SK-N-SH treated with all-trans-retinoic acid at 6 μM for 48 hours (cell line): ENCODE data around the gene CHD1L.

Source experiments
- ARNTL ChIP-seq: fragments of 450-650 bp; formaldehyde crosslinking; IDR thresholded peaks from 2 replicates; pipeline ENCODE4 v1.5.0; 2020; ENCODE audit warnings: low read depth, mild to moderate bottlenecking, moderate library complexity, borderline replicate concordance
- ZNF70 ChIP-seq: fragments of 450-650 bp; formaldehyde crosslinking; IDR thresholded peaks from 2 replicates; pipeline ENCODE4 v1.5.0; 2020; ENCODE audit warnings: mild to moderate bottlenecking, moderate library complexity

DNA sequence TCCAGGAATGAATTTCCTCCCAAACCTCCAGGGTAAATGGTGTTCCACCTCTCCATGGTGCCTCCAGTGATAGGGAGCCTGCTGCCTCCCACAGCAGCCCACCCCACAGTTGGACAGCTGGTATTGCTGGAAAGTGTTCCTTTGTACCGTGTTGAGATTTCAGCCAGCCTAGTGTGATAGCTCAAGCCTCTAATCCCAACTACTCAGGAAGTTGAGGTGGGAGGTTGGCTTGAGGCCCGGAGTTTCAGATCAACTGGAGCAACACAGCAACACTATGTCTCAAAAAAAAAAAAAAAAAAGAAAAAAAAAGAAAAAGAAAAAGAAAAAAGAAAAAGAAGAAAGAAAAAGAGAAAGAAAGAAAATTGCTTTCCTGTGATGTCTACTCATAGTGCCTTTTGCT lies 96.1 kb downstream of the CHD1L start:
- TF ChIP-seq ARNTL (no peak), ZNF70 (CRISPR knock-in tag) (no peak)
